Ramos (cell line): ENCODE results near the gene RAB22A.

Source experiments
- in situ Hi-C: fragments of 300-500 bp; cut with MboI; formaldehyde crosslinking; loops from one replicate; pipeline ENCODE4 v1.14.3; 2022; ENCODE audit warnings: low sequenced_read_pairs; ENCODE audit not compliant: unreplicated experiment

RAB22A gene

DNA sequence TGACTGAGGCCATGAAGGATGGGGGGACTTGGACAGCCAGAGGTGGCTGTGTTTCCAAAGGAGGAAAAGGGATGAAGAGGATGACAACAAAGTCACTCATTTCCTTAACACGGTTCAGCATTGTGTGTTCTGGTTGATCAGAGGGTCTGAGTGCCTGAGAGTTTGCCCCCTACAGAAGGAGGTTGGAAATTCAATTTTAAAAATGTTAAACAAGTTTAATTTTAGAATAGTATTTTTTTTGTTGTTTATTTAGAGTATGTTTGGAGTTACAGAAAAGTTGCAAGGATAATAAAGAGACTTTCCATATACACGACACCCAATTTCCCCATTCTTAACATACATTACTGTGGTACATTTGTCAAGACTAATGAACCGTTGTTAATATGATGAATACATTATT, 69.2 kb downstream of the RAB22A start:
- in situ Hi-C loops: no loop called here

DNA sequence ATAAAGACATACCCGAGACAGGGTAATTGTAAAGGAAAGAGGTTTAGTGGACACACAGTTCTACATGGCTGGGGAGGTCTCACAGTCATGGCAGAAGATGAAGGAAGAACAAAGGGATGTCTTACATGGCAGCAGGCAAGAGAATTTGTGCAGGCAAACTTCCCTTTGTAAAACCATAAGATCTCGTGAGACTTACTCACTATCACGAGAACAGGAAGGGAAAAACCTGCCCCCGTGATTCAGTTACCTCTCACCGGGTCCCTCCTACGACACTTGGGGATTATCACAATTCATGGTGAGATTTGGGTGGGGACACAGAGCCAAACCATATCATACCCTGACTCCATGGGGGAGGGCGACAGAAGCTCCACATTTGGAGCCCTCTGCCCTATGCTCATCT, 72.1 kb downstream of the RAB22A start:
- in situ Hi-C loops: no loop called here

DNA sequence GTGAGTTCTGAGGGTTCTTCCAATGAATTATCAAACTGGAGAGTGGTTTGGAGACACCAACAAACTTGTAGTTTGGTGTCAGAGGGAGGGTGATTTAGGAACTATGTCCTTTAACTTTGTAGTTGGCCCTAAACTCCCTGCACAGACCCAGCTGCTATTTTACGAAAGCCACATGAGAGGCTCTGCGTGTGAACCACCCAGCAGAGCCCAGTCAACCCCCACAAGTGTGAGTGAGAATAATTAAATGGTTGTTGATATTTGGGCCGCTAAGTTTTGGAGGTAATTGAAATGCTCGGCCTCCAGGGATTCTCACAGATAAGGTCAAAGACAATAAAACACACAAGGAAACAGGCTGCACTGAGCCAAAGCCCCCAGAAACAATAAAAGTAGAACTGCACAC, 72.6 kb downstream of the RAB22A start:
- in situ Hi-C loops: no loop called here

DNA sequence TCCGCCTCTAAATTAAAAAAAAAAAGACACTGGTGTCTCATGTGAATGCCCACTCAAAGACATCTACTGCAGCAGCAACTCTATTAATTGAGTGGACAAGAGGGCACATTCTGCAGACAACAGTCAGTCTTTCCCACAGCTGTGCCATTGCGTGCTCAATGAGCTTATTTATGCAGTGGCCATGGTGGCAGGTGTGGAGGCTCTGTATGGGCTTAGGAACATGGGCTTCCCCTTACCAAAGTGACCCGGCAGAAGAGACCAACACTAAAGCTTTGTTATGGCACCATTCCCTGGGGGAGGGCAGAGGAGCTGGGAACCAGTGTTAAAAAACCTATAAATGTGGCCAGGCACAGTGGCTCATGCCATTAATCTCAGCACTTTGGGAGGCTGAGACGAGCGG, 75.3 kb downstream of the RAB22A start:
- in situ Hi-C loops: no loop called here

DNA sequence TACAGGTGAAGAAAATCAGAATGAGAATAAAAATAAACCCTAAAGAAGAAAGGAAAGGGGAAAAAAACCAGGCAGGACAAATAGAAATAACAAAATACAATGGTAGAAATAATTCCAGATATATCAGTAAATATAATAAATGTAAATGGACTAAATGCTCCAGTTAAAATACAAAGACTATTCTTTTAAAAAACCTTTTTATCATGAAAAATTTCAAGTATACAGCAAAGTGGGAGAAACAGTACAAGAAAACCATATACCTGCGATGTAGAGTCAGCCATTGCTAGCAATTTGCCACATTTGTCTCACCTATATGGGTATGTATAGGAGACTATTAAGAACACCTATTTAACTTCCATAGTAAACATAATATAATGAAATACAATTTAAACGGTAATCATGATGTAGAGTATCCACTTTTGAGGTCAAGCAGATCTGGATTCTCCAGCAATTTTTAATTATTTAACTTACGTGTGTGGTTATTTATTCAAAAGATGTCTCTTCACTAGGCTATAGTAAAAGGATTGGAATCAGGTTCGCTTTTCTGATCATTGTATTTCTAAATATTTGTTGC, 78.6 kb downstream of the RAB22A start:
- in situ Hi-C loops: no loop called here

DNA sequence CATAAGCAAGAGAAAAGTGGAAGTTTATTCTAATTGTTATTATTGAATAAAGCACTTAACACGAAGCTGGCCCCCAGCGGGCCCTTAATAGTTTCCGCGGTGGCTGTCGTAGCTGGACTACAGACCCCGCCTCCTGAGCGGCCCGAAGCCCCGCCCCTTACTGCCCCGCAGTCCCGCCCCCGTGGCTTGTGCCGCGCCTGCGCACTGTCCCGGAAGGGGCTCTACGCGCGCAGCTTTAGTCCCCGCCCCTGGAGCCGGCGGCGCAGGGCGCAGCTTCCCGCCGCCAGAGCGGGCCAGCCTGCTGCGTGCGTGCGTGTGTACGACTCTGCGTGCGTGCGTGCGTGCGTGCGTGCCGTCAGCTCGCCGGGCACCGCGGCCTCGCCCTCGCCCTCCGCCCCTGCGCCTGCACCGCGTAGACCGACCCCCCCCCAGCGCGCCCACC, 79.4 kb downstream of the RAB22A start, which contains the start of gene VAPB:
Gene VAPB, plus strand, starts transcription at position 348 of the 442 bp plus-strand sequence. CDS start 231 bp downstream, outside the sequence.
- in situ Hi-C loops: no loop called here

DNA sequence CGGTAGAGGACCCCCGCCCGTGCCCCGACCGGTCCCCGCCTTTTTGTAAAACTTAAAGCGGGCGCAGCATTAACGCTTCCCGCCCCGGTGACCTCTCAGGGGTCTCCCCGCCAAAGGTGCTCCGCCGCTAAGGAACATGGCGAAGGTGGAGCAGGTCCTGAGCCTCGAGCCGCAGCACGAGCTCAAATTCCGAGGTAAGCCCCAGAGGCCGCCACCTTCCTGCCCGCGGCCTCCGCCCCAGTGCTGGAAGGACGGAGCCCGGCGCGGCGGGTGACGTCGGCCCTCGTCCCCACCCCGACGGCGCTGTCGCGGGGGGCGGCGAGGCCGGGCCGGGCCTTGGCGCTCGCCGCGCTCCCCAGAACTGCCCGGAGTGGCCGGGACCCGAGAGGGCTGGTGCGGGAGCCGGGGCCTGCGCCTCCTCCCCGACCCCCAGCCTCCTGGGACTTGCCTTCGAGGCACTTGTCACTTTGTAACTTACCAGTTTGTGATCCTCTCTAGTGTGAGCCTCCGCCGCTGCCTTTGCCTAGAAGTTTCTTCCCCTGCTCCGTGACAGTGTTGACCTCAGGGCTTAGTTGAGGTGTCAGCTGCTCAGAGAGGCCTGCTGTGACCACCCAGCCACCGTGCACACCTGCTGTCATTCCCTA, 79.9 kb downstream of the RAB22A start:
- in situ Hi-C loops: no loop called here

DNA sequence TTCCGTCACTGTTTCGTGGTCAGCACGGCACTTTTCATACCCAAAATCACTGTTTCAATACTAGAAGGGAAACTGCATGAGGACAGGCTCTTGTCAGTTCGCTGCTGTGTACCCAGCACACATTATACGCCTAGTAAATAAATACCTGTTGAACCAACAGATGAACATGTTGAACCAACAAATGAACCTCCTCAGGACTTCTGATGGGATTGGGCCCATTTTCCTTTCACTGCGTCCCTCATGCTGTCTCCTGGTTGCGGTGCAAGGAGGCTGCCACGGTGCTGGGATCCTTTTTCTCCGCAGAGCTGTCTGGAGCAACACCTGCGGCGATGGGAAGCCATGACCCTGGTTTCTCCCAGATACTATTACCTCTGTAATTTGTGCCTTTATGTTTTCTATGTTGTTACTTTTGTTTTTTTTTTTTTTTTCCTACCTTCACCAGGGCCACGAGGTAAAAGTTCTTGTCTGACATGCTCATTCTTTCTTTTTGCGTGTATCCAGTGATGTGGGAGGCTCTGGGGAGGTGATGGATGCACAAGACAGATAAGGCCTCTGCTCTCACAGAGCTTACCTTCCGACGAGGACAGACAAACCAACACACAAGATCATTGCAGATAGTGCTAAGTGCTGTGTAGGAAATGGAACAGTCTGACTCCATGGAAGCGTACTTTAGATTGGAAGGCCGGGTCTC, 80.6 kb downstream of the RAB22A start:
- in situ Hi-C loops: no loop called here

DNA sequence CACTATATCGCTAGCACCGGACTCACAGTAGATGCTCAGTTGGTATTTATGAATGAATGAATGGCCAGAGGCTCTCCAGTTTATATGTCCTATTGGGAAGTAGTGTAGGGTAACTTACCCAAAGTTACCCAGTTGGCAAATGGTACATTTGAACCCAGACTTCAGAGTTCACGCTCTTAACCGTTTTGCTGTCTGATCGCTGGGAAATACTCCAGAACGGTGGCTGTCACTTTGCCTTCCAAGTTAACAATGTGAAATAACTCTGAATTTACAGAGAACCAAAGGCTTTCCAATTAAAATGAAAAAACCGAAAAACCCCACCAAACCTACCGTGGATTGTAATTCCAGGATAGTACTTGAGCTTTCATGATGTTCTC, 81.1 kb downstream of the RAB22A start:
- in situ Hi-C loops: no loop called here

DNA sequence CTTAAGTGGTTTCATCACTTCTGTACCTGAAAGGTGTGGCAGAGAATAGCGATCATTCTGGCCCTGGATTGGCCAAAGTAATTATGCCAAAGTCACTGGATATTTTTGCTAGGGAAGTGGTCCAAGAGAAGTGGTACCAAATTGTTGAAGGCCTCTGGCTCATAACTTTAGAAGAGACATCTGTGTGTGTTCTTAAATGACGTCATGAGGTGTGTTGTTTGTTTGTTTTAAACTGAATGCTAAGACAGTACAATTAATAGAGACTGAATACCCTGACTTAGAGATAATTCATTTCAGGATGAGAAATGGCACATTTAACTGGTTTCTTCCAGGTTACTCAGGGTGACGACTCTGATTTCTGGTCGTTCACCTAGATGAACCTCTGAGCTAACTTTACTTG, 82.8 kb downstream of the RAB22A start:
- in situ Hi-C loops: no loop called here

DNA sequence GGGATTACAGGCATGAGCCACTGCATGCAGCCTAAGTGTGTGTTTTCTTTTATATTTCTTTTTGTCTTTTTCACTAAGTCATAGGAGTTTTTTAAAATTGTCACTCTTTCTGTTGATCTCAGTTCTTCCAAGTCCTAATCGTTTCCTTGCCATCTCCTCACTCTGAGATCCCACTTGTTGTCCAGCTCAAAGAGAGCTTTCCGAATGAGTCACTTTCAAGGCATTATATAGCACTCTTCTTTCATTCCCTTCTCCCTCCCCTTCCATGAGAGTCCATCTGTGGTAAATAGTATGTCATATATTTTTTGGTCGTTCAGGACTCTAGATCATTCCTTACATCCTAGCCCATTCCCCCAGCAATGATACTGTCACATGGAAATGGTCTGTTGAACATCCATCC, 83.8 kb downstream of the RAB22A start:
- in situ Hi-C loops: no loop called here

DNA sequence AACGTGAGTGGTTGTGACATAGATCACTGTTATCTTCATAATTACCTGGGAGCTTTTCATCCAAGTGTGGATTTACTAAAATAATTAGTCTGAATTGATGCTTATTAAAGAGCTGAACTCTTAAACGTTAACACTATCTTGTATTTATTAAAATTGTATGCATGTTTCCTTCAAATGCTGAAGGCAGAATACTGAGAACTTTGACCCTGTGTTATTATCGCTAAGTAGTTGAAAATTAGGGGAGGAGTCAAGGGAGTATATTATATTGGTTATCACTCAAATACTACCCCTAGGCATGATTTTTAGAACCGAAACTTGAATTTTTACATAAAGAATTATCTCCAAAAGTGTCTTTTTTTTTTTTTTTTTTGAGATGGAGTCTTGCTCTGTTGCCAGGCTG, 85.3 kb downstream of the RAB22A start:
- in situ Hi-C loops: no loop called here

DNA sequence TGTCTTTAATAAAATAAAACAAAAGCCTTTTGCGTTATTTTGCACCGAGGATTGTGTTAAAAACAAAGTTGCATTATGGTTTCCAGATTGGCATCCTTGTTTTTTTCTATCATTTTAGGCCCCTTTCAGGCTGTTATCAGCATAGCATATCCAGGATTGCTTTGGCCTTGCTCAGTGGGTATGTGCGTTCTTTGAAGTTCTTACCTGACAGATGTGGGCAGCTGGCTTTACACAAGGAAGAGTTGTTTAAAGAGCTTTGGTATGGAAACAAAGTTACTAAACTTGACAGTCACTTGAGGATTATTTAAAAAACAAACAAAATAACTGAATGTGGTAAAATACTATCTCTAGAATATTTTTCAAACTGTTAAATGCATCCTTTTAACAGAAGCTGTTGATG, 86.1 kb downstream of the RAB22A start:
- in situ Hi-C loops: no loop called here

DNA sequence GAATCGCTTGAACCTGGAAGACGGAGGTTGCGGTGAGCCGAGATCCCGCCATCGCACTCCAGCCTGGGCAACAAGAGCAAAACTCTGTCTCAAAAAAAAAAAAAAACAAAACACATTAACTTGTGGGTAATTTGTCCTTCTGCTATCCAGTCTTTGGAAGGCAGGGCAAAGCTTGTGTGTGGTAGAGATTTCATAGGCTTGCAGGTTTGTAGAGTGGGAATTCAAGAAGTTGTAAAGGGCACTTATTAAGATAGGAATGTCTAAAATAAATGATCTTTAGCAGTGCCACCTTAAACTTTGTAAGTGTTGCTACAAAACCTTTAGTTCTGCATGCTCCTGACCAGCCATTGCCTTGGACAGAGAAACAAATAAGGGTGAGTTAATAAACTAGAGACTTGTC, 87.9 kb downstream of the RAB22A start:
- in situ Hi-C loops: no loop called here

DNA sequence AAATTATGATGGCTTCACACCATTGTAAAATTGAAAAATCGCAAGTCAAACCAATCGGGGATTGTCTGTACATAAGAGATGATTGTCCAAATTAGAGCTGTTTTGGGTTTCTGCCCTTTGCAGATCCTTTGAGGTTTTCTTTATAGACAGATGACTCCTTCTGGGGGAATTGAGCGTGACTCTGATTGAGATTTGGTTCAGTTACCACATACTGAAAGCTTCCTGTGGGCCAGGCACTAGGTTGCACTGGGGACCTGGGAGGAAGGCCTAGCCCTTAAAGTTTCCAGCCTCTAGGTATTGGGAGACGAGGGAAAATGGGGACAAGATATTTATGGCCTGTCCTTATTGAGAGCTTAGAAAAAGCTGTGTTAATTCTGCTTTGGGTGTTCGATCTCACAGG, 88.7 kb downstream of the RAB22A start:
- in situ Hi-C loops: no loop called here

DNA sequence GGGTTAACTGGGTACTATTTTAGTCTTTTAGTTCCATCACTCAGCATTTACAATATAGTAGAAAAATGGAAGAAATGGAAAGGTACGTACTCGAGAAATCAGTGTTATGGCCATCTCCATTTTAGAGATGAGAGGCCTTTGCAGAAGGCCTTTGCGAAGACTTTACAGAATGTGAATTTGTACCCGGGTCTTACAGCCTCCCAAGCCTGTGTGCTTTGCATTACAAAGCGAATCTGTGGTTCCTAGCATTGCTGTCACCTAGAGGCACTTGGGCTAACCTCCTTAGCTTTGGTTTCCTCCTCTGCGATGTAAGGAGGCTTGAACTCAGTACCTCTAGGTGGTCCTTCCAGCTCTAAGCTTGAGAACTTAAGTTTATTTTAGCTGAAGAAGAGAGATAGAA, 90.4 kb downstream of the RAB22A start:
- in situ Hi-C loops: no loop called here

DNA sequence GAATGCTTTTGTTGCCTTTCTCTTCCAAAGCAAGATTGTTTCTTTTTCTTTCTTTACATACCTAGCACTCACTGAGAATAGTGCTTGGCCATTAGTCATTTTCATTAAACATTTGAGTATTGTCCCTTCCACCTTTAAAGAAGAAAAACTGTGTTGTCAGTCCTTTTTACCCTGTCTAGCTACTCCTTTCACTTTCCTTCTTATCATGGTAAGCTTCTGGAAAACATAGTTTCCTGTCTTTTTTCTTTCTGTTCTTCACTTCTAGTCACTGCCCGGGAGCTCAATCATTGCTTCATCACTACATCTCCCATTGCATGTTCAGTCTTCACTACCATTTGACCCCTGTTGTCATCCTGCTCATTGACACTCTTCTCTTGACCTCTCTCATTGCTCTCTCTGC, 91.6 kb downstream of the RAB22A start:
- in situ Hi-C loops: no loop called here

DNA sequence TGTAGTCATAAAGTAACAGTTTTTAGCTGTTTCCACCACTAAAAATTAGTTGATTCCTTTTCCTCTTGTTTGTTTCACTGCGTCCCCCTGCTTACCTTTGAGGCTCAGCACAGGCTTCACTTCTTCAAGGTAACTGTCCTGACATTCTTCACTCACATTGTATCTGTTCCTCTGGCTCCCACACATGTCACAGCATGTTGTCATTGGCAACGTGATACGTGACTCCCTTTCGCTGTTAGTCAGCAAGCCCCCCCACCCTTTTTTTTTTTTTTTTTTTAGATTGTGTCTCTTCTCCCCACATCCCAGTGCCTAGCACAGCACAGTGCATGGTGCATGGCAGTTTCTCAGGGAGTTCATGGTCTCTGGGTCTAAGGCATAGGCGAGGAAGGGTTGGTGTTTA, 92.8 kb downstream of the RAB22A start:
- in situ Hi-C loops: no loop called here

DNA sequence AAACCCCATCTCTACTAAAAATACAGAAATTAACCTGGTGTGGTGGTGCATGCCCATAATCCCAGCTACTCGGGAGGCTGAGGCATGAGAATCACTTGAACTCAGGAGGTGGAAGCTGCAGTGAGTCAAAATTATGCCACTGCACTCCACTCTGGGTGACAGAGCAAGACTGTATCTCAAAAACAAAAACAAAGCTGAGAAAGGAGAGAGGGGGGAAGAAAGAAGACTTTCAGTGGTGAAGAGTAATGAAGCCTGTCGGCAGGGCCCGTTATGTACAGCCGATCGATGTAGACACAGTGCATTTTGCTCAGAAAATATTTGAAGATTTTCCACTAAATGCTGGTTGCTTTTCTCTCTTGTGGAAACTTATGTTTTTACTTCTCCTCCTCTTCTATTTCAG, 93.3 kb downstream of the RAB22A start:
- in situ Hi-C loops: no loop called here

DNA sequence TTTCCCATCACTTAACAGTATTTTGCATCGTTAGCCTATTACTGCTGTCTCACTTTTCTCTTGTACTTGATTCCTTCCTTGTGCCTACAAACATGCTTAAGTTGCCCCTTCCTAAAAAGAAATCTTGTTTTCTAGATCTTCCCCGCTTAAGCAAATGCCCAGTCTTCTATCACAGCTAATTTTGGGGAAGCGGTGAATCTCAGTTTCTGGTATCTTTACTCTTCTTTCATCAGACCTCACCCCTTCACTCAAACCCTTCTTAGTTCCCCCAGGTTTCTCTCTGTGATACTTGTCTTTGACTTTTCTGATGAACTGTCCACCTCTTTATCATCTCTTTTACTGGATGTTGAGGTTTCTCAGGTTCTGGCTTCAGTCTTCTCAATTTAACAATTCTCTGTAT, 93.8 kb downstream of the RAB22A start:
- in situ Hi-C loops: no loop called here

DNA sequence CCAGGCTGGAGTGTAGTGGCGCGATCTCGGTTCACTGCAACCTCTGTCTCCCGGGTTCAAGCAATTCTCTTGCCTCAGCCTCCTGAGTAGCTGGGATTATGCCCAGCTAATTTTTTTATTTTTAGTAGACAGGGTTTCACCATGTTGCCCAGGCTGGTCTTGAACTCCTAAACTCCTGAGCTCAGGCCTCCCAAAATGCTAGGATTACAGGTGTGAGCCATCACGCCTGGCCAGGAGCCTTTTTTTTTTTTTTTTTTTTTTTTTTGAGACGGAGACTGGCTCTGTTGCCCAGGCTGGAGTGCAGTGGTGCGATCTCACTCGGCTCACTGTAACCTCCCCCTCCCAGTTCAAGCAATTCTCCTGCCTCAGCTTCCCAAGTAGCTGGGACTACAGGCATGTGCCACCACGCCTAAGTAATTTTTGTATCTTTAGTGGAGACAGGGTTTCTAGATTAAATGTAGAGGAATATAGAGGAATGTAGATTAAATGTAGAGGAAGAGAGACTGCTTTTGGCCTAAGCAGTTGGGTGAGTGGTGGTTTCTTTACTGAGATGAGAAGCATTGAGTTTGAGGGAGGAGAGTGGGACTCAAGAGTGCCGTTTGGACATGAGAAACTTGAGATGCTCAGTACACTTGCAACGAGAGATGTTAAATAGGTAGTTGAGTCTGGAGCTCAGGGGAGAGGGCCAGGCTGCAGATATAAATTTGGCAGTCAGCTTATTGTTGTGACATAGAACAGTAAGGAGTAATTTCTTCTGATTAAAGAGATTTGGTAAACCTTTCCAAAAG, 96.2 kb downstream of the RAB22A start:
- in situ Hi-C loops: no loop called here
